GM23248 (cell line): ENCODE results near the gene MECR. TPM values are rescaled to one million over a fixed set of nuclear protein-coding genes. Genes with fewer than 3 reads are reported as not detected.

Experiments
- DNase-seq: peaks from one replicate; pipeline ENCODE4 v3.0.0-alpha.2; 2015
- H2AFZ ChIP-seq: fragments of 200-600 bp; sonication (generic); 2 replicates; pipeline ENCODE4 v1.6.1; 2016; ENCODE audit warnings: antibody characterized with exemption
- H3F3A ChIP-seq: fragments of 200-600 bp; sonication (generic); 2 replicates; pipeline ENCODE4 v1.6.1; 2016; ENCODE audit warnings: mild to moderate bottlenecking, antibody characterized with exemption, mixed run types; ENCODE audit not compliant: insufficient read depth
- H3K27ac ChIP-seq: fragments of 200-600 bp; sonication (generic); 2 replicates; pipeline ENCODE4 v1.5.1; 2016; ENCODE audit warnings: mild to moderate bottlenecking
- H3K27me3 ChIP-seq: fragments of 200-600 bp; sonication (generic); replicated peaks from 2 replicates; pipeline ENCODE4 v1.6.1; 2016; ENCODE audit warnings: mild to moderate bottlenecking; ENCODE audit not compliant: insufficient read depth
- H3K36me3 ChIP-seq: fragments of 200-600 bp; sonication (generic); 2 replicates; pipeline ENCODE4 v1.6.1; 2016; ENCODE audit warnings: low read depth, mild to moderate bottlenecking
- H3K4me1 ChIP-seq: fragments of 200-600 bp; sonication (generic); 2 replicates; pipeline ENCODE4 v1.6.1; 2016; ENCODE audit warnings: mild to moderate bottlenecking; ENCODE audit not compliant: insufficient read depth
- H3K4me2 ChIP-seq: fragments of 200-600 bp; sonication (generic); one replicate; pipeline ENCODE4 v1.6.1; 2016; ENCODE audit warnings: mild to moderate bottlenecking; ENCODE audit not compliant: unreplicated experiment
- H3K4me3 ChIP-seq: fragments of 200-600 bp; sonication (generic); 2 replicates; pipeline ENCODE4 v1.5.1; 2016; ENCODE audit warnings: mild to moderate bottlenecking
- H3K79me2 ChIP-seq: fragments of 200-600 bp; sonication (generic); 2 replicates; pipeline ENCODE4 v1.6.1; 2016; ENCODE audit warnings: mild to moderate bottlenecking; ENCODE audit not compliant: insufficient read depth
- H3K9ac ChIP-seq: fragments of 200-600 bp; sonication (generic); 2 replicates; pipeline ENCODE4 v1.6.1; 2016; ENCODE audit warnings: mild to moderate bottlenecking
- H3K9me2 ChIP-seq: fragments of 200-600 bp; sonication (generic); 2 replicates; pipeline ENCODE4 v1.6.1; 2016; ENCODE audit warnings: mixed run types, mild to moderate bottlenecking, moderate library complexity; ENCODE audit not compliant: insufficient read depth
- H3K9me3 ChIP-seq: fragments of 200-600 bp; sonication (generic); one replicate; pipeline ENCODE4 v1.6.1; 2017; ENCODE audit warnings: low read depth
- H4K20me1 ChIP-seq: fragments of 200-600 bp; sonication (generic); 2 replicates; pipeline ENCODE4 v1.6.0; 2016; ENCODE audit not compliant: insufficient read depth
- EZH2 ChIP-seq: fragments of 200-600 bp; sonication (generic); IDR thresholded peaks from 2 replicates; pipeline ENCODE4 v1.6.1; 2018; ENCODE audit warnings: antibody characterized with exemption, mild to moderate bottlenecking; ENCODE audit not compliant: insufficient read depth, poor library complexity, severe bottlenecking
- EZH2phosphoT487 ChIP-seq: fragments of 200-600 bp; sonication (generic); IDR thresholded peaks from 2 replicates; pipeline ENCODE4 v1.6.1; 2018; ENCODE audit warnings: antibody characterized with exemption, moderate library complexity, mild to moderate bottlenecking, low read depth; ENCODE audit not compliant: insufficient read depth
- WGBS, 2 experiments: methylation state at CpG; one replicate each; pipeline ENCODE4 v1.1.6; 2015 to 2017; ENCODE audit warnings: low lambda C conversion rate in 2 of 2, low coverage in 1 of 2; ENCODE audit errors: missing lambda C conversion rate in 2 of 2; 5-methylcytosine and 5-hydroxymethylcytosine counted together
- in situ Hi-C: fragments of 300-500 bp; cut with MboI; formaldehyde crosslinking; loops from 2 replicates; pipeline ENCODE4 v1.15.0; 2020
- polyA plus RNA-seq: library from polyadenylated mRNA; unstranded; fragments of >200 nt; fragmentation: Nextera tagmentation; extraction: Ambion mirVana; gene quantifications from 2 replicates; pipeline ENCODE4 v1.2.1, GENCODE V29; 2016
- total RNA-seq: library from RNA; depleted of rRNA; stranded (reverse); fragments of >200 nt; shearing (Covaris generic); gene quantifications from 2 replicates; pipeline ENCODE4 v1.2.3, GENCODE V29; 2014

MECR gene
- total and polyA plus RNA-seq, 2 experiments from 2014 or later, result 19.1 to 43.3 TPM

GRCh38 chr1:29200906-29201594 is 29.7 kb downstream of the MECR start:
- in situ Hi-C loops, result no loop called here
- H3K9me3 ChIP-seq, result no peaks in the 10 kb centered on the region
- no peak for TF ChIP-seq EZH2
- no peak for TF ChIP-seq EZH2phosphoT487
- DNase-seq, result peak; percentile 23
- H2AFZ ChIP-seq, result no peak overlapping the region
- H3K4me1 ChIP-seq, result peaks cover 30% of the 10 kb centered on the region
- no peaks in the 10 kb centered on the region for H3K27me3 ChIP-seq
- peaks cover 30% of the 10 kb centered on the region for H3F3A ChIP-seq
- no peaks in the 10 kb centered on the region for H3K79me2 ChIP-seq
- H3K36me3 ChIP-seq, result peaks cover 5% of the 10 kb centered on the region; the same call in 1 of the 2 replicates
- H3K27ac ChIP-seq, result no peak overlapping the region
- WGBS, 2 experiments, result 93 to 95% methylated on average over 5 of the region's 5 CpGs
- no peak overlapping the region for H3K9ac ChIP-seq
- H3K4me3 ChIP-seq, result no peak overlapping the region
- H3K4me2 ChIP-seq, result no peak overlapping the region
- H4K20me1 ChIP-seq, result no peaks in the 10 kb centered on the region
- H3K9me2 ChIP-seq, result no peaks in the 10 kb centered on the region

- Histone ChIP-seq H2AFZ (no peak overlapping the region), H3K36me3 (peaks cover 9% of the 10 kb centered on the region; the same call in 1 of the 2 replicates), H3K79me2 (no peaks in the 10 kb centered on the region), H3K4me3 (no peak overlapping the region), H3K27ac (no peak overlapping the region), H3F3A (peaks cover 30% of the 10 kb centered on the region), H3K9ac (no peak overlapping the region), H3K9me2 (no peaks in the 10 kb centered on the region), H3K4me1 (peaks cover 31% of the 10 kb centered on the region), H4K20me1 (no peaks in the 10 kb centered on the region), H3K27me3 (no peaks in the 10 kb centered on the region), H3K9me3 (no peaks in the 10 kb centered on the region), H3K4me2 (no peak overlapping the region)
- 92 to 95% methylated on average over 12 of the region's 12 CpGs for WGBS, 2 experiments
- TF ChIP-seq EZH2phosphoT487 (no peak), EZH2 (no peak)
- in situ Hi-C loops, result loop anchor here (10.0 kb wide), 3 partner anchors 153 to 413 kb away; no protein-coding TSS in a partner anchor
- DNase-seq, result no peak
These were observed 32.7 kb downstream of the MECR start for GRCh38 chr1:29197993-29198392.

- Histone ChIP-seq H2AFZ (no peak overlapping the region), H3K4me3 (no peak overlapping the region), H3K27ac (peak overlapping the region; percentile 90), H4K20me1 (no peaks in the 10 kb centered on the region), H3K27me3 (no peaks in the 10 kb centered on the region), H3K9me3 (no peaks in the 10 kb centered on the region), H3K9me2 (no peaks in the 10 kb centered on the region), H3F3A (peaks cover 29% of the 10 kb centered on the region), H3K4me2 (no peak overlapping the region), H3K79me2 (no peaks in the 10 kb centered on the region), H3K9ac (peak overlapping the region; percentile 52), H3K4me1 (peaks cover 30% of the 10 kb centered on the region), H3K36me3 (peaks cover 9% of the 10 kb centered on the region; the same call in 1 of the 2 replicates)
- in situ Hi-C loops, result loop anchor here (10.0 kb wide), 3 partner anchors 153 to 413 kb away; no protein-coding TSS in a partner anchor
- 93 to 100% methylated on average over 2 of the region's 2 CpGs for WGBS, 2 experiments
- DNase-seq, result peak; percentile 70
- TF ChIP-seq EZH2phosphoT487, result no peak
- no peak for TF ChIP-seq EZH2
These were observed 33.2 kb downstream of the MECR start for GRCh38 chr1:29197590-29197924.

GRCh38 chr1:29196863-29197589 is 33.7 kb downstream of the MECR start:
- in situ Hi-C loops, result loop anchor here (10.0 kb wide), 3 partner anchors 152 to 412 kb away; no protein-coding TSS in a partner anchor
- H3K9ac ChIP-seq, result peak overlapping the region; percentile 70
- TF ChIP-seq EZH2 (no peak), EZH2phosphoT487 (no peak)

More at GRCh38 chr1:29196863-29197589, 33.7 kb downstream of the MECR start:
- DNase-seq, result peak; percentile 93
- H3K9me2 ChIP-seq, result no peaks in the 10 kb centered on the region
- 23 to 27% methylated on average over 7 of the region's 7 CpGs for WGBS, 2 experiments
- no peaks in the 10 kb centered on the region for H3K79me2 ChIP-seq
- H3F3A ChIP-seq, result peaks cover 24% of the 10 kb centered on the region
- H3K4me1 ChIP-seq, result peaks cover 24% of the 10 kb centered on the region
- no peaks in the 10 kb centered on the region for H4K20me1 ChIP-seq
- no peaks in the 10 kb centered on the region for H3K27me3 ChIP-seq
- H2AFZ ChIP-seq, result no peak overlapping the region
- H3K9me3 ChIP-seq, result no peaks in the 10 kb centered on the region
- peak overlapping the region; percentile 90 for H3K27ac ChIP-seq
- H3K4me2 ChIP-seq, result peak overlapping the region; percentile 29
- peaks cover 9% of the 10 kb centered on the region; the same call in 1 of the 2 replicates for H3K36me3 ChIP-seq
- H3K4me3 ChIP-seq, result no peak overlapping the region
